Measurements from ENCODE around the gene DLGAP1. TPM values are rescaled to one million over a fixed set of nuclear protein-coding genes. Genes with fewer than 3 reads are reported as not detected.

Gene DLGAP1
- total and polyA plus RNA-seq, 2 of the 4 experiments (the other 2 are of a cell fraction) = under 0.01 to 0.09 TPM

DNA sequence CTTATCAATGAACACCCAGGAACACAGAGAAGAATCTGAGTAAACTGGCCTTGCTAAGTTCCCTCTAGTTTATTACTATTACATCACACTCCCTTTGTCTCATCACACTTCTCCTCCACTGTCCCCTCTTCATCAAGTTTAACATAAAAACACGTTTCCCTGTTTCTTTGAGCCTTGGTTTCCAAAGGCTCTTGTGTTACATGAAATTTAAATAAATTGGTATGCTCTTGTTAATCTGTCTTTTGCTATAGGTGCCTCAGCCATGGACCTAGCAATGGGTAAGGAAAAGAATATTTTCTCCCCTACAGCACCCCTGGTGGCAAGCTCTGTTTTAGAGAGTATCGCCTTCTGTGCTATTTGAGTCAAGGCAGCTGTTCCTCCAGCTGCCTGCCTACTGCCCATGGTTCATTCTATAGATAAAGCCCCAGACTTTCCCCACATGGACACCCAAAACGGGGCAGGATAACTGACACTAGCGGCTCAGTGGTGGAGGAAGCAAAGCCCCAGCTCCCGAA, 973.4 kb downstream of the DLGAP1 start:
- no TSS peak for BruUV-seq (replicated peaks)
- no peak overlapping the region for H2BK20ac ChIP-seq (ENCODE audit: low read depth, low read length)
- dilution Hi-C loops (cut with HindIII; ENCODE audit: low sequenced_read_pairs, unreplicated experiment) = no loop called here
- no peaks in the 10 kb centered on the region for H3K9me1 ChIP-seq (ENCODE audit: insufficient read depth, low read length)
- CTCF ChIA-PET = interaction anchor here (0.6 to 1.6 kb wide), 9 partner anchors 10 to 408 kb away, joined by 3 to 5 read pairs (median 3); no protein-coding TSS in a partner anchor
- no peak overlapping the region for H2BK120ac ChIP-seq (ENCODE audit: low read depth, low read length)
- no peaks in the 10 kb centered on the region for H3K27me3 ChIP-seq (ENCODE audit: control insufficient read depth, insufficient read depth, low read length)
- no peak overlapping the region for H3K9ac ChIP-seq (ENCODE audit: low read depth, low read length)
- H3K4me1 ChIP-seq (ENCODE audit: control insufficient read depth, insufficient read depth, low read length) = no peaks in the 10 kb centered on the region; the same call in 1 of the 2 replicates
- POLR2A ChIA-PET (ENCODE audit: unreplicated experiment) = no interaction called here
- H3K4ac ChIP-seq (ENCODE audit: low read depth, low read length) = no peak overlapping the region
- H3K56ac ChIP-seq (ENCODE audit: extremely low read depth, insufficient read depth, low read length) = no peak overlapping the region
- ATAC-seq (ENCODE audit: low read depth) = peak; percentile 94
- no peak overlapping the region for H4K5ac ChIP-seq (ENCODE audit: low read depth, low read length)
- H3K18ac ChIP-seq (ENCODE audit: low read depth, low read length) = no peak overlapping the region
- H2BK15ac ChIP-seq (ENCODE audit: low read depth, low read length) = no peak overlapping the region
- no peak overlapping the region for H2AK5ac ChIP-seq (ENCODE audit: low read depth, low read length)
- no peaks in the 10 kb centered on the region for H3K9me3 ChIP-seq (ENCODE audit: control insufficient read depth, insufficient read depth, low read length)
- peak overlapping the region; percentile 13; the same call in 1 of the 2 replicates for H3K4me2 ChIP-seq (ENCODE audit: low read depth, low read length)
- H2AFZ ChIP-seq (replicated peaks; ENCODE audit: low read length, poor library complexity) = no peak overlapping the region
- no peak overlapping the region for H3K14ac ChIP-seq (replicated peaks; ENCODE audit: low read depth, low read length)
- in situ Hi-C loops (cut with MboI; ENCODE audit: low sequenced_read_pairs) = no loop called here
- TF ChIP-seq, protein P1, sequence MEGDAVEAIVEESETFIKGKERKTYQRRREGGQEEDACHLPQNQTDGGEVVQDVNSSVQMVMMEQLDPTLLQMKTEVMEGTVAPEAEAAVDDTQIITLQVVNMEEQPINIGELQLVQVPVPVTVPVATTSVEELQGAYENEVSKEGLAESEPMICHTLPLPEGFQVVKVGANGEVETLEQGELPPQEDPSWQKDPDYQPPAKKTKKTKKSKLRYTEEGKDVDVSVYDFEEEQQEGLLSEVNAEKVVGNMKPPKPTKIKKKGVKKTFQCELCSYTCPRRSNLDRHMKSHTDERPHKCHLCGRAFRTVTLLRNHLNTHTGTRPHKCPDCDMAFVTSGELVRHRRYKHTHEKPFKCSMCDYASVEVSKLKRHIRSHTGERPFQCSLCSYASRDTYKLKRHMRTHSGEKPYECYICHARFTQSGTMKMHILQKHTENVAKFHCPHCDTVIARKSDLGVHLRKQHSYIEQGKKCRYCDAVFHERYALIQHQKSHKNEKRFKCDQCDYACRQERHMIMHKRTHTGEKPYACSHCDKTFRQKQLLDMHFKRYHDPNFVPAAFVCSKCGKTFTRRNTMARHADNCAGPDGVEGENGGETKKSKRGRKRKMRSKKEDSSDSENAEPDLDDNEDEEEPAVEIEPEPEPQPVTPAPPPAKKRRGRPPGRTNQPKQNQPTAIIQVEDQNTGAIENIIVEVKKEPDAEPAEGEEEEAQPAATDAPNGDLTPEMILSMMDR (conservative IDR thresholded peaks at IDR 0.05; ENCODE audit: low read depth, low read length) = peak; percentile 59
- TF ChIP-seq MAZ (IDR thresholded peaks at IDR 0.05; ENCODE audit: borderline replicate concordance, low read depth, low read length) = no peak
- no peak for TF ChIP-seq MAFK (IDR thresholded peaks at IDR 0.05; ENCODE audit: low read depth, low read length)
- peak; percentile 39 for TF ChIP-seq RAD21 (IDR thresholded peaks at IDR 0.05; ENCODE audit: low read length)
- H3K36me3 ChIP-seq (ENCODE audit: control insufficient read depth, insufficient read depth, low read length) = no peaks in the 10 kb centered on the region
- no peak overlapping the region for H2BK5ac ChIP-seq (ENCODE audit: low read depth, low read length, poor library complexity, severe bottlenecking)
- no peaks in the 10 kb centered on the region for H3K79me1 ChIP-seq (ENCODE audit: low read depth in 1 of 2, low read length in 2 of 2)
- H3K4me3 ChIP-seq (ENCODE audit: insufficient read depth, low read depth, low read length) = no peak overlapping the region
- H4K20me1 ChIP-seq (ENCODE audit: insufficient read depth, low read length) = no peaks in the 10 kb centered on the region
- H4K91ac ChIP-seq (ENCODE audit: insufficient read depth, low read depth, low read length) = no peak overlapping the region
- no peak overlapping the region for H4K8ac ChIP-seq (ENCODE audit: low read depth in 2 of 2, low read length in 2 of 2)
- H2AK9ac ChIP-seq (replicated peaks; ENCODE audit: low read depth, low read length, poor library complexity) = no peak overlapping the region
- intact Hi-C loops (cut with micrococcal nuclease) = no loop called here
- peak; percentile 38 for DNase-seq
- WGBS, 2 experiments (ENCODE audit: extremely low coverage in 2 of 2, insufficient read length in 1 of 2) = no CpG with 5 or more reads among the region's 5 CpGs
- H3K27ac ChIP-seq (ENCODE audit: insufficient read depth, low read length) = no peak overlapping the region
- H3K23ac ChIP-seq (ENCODE audit: low read depth, low read length) = no peak overlapping the region
